CD4-positive, alpha-beta T cell treated with Interleukin-1 beta for 1 hour (primary cell): ENCODE measurements around the gene MRTO4.
"Not testable (repeated sequence)": the region's sequence is repeated elsewhere in the genome, so short reads cannot be mapped to it uniquely, and the experiment has no call there.

Source experiments
- DNase-seq, 2 donors: peaks; one replicate each; pipeline ENCODE4 v3.0.0-alpha.2; 2020 to 2022

Gene MRTO4

DNA sequence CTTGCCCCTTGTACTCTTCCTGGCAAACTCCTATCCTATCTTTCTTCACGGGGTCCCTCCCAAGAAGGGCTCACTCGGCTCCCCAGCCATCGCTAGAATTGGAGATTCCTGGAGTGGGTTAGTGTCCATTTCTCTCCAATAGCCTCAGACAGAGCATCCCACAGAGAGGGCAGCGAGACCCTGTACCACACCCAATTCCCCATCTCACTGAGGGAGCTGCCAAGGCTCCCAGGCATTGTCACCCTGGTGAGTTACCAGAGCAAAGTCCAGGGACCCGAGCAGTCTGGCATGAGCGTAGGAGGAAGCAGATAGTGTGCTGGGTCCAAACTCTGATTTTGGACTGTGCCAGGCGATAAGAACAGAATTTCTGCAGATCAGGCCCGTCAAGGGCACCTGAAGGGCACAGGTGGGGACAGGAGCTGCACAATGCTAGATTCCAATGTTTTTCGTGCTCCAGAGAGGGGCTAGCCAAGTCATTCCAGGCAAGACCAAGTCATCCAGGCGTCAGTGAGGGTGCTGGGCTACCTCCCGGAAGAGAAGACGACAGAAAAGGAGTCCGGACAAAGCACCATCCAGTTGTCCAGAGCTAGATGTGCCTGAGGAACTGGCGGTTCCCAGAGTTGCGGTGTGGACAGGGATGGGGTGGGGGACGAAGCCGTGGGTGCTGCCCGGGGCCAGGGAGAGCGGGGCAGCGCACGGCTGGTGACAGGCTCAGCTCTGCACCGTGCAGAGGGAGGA is 21.7 kb downstream of the MRTO4 start:
- no peak for DNase-seq

DNA sequence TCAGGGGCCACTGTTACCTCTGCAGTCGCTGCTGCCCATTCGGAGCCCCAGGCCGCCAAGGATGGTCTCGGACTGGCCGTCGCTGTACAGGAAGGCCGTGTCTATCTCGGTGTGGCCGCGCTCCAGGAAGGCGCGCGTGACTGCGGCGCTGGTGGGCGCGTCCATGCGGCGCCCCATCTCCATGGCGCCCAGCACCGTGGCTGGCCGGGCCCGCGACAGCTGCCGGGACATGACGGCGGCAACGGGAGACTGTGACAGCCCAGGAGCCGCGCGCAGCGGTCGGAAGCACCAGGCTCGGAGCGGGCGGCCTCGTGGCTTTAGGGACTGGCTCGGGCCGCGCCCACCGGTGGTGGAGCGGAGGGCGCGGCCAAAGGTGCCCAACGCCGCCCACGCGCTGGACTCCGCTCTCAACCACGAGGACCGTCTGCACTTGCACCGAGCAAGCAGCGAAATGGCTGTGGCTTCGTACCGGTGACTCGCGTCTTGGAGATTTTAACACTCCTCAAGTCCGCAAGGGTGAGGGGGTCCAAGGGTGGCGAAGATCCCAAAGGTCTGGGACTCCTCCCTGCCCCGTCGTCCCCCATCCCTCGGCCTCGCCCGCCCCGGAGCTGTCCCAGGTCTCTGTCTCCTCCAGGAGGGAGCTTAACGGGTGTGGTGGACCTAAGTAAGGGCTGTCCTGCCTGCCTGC is 22.4 kb downstream of the MRTO4 start:
- not testable (repeated sequence) for DNase-seq

DNA sequence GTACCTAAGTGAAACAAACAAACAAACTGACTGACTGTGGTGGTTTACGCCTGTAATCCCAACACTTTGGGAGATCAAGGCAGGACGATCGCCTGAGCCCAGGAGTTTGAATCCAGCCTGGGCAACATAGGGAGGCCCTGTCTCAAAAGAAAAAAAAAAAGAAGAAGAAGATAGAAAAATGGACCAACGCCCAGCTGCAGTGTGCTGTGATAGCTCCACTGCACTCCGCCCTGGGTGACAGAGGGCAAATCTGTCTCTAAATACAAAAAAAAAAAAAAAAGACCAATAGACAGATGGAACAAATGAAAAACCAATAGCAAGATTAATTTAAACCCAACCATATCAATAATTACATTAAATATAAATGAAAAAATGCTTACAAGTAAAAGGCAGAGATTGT is 23.0 kb downstream of the MRTO4 start:
- no peak for DNase-seq

DNA sequence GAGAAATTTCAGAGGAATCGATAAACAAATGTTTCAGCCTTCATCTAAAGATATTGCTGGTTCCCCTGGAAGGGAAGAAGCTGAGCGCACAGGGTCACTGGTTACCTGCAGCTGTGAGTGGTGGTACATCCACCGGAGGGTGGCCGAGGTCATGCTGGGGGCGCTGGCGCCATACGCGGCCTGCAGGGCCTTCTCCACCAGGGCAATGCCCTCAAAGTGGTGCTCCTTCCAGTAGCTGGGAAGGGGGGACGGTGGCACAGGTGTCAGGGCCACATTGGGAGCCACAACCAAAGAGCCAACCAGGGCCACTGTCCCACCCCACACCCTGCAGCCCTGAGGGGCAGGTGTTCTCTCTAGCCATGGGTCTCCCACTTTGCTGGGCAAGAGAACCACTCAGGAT is 32.3 kb downstream of the MRTO4 start:
- DNase-seq: no peak

DNA sequence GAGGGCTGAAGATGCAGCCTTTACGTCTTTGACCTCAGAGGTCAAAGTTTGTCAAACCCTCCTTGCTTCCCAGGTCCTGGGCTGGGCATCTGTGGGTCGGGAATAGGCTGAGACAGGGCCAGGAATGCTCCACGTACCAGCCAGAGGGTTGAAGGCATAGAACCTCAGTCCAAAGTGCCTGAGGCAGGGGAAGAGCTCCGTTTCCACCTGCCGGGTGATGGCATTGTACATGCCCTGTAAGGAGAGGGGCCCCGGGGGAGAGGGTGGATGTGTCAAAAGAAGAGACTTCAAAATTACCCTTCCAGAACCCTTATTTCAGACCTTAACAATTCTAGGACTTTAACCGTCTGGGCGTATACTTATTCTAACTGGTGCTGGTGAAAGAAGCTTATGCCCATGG is 33.3 kb downstream of the MRTO4 start:
- no peak for DNase-seq

DNA sequence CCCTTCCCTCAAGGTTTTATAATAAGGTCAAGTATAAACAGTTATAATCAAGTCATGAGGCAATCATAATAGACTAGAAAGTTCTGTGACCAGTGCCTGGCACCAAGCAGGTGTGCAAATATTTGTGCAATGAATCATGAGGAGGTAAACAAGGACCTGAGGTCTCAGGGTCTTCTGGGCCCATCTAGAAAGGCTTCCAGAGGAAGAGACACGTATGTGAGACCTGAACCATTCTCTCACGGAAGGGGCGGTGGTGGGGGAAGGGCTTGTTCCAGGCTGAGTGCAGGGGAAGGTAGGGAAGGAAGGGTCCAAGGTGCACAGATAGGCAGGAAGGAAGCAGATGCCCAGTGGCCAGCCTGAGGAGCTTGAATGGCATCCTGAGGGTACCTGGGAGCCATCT is 33.8 kb downstream of the MRTO4 start:
- DNase-seq: not testable (repeated sequence)

DNA sequence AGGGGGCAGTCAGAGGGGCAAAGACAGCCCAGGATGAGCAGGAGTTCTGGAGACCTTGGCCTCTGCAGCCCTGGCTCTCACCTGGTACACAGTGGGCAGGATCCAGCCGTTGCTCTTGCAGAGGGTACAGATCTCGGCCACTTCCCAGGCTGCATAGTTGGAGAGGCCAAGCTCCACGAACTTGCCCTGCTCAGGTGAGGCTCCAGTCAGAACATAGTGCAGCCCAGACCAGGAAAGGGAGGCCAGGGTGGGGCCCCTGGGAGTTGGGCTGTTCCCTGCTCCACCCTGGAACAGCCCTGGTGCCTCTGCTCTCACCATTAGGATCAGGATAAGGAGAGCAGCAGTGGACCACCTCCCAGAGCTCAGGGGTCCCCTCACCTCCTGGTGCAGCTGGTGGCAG is 34.2 kb downstream of the MRTO4 start:
- DNase-seq: not testable (repeated sequence)

DNA sequence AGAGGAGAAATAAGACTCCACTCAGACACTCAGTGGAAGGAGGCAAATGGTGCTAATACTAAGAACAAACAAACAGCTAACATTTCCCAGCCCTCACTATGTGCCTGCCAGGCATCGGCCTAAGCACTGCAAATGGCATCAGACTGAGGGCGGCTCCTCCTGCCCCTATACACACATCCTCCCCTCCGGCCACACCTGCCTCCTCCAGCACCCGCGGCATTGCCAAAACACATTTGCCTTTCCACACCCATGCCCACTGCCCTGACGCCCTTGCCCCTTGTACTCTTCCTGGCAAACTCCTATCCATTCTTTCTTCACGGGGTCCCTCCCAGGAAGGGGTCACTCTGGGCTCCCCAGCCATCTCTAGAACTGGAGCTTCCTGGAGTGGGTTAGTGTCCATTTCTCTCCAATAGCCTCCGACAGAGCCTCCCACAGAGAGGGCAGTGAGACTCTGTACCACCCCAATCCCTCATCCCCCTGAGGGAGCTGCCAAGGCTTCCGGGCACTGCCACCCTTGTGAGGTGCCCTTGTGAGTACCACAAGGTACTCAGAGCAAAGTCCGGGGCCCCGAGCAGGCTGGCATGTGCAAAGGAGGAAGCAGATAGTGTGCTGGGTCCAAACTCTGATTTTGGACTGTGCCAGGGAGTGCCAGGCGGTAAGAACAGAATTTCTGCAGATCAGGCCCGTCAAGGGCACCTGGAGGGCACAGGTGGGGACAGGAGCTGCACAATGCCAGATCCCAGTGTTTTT is 36.0 kb downstream of the MRTO4 start:
- DNase-seq: no peak

DNA sequence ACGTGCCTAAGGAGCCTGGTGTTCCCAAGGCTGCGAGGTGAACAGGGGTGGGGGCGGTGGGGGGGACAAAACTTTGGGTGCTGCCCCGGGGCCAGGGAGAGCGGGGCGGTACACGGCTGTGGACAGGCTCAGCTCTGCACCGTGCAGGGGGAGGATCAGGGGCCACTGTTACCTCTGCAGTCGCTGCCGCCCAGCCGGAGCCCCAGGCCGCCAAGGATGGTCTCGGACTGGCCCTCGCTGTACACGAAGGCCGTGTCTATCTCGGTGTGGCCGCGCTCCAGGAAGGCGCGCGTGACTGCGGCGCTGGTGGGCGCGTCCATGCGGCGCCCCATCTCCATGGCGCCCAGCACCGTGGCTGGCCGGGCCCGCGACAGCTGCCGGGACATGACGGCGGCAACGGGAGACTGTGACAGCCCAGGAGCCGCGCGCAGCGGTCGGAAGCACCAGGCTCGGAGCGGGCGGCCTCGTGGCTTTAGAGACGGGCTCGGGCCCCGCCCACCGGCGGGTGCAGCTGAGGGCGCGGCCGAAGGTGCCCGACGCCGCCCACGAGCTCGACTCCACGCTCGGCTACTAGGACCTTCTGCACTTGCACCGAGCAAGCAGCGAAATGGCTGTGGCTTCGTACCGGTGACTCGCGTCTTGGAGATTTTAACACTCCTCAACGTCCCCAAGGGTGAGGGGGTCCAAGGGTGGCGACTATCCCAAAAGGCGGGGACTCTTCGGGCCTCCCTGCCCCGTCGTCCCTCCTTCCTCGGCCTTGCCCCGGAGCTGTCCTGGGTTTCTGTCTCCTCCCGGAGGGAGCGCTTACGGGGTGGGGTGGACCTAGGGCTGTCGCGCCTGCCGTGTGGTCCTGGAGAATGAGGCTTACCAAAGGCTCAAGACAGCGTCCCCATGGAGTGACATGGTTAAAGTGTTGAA is 37.0 kb downstream of the MRTO4 start, which contains the start of gene AKR7A3:
TSS of gene AKR7A3 (minus strand) at position 447 of the 918 bp plus-strand sequence. CDS start at position 386, 61 bp downstream.
- DNase-seq: peak; percentile 52 to 54

DNA sequence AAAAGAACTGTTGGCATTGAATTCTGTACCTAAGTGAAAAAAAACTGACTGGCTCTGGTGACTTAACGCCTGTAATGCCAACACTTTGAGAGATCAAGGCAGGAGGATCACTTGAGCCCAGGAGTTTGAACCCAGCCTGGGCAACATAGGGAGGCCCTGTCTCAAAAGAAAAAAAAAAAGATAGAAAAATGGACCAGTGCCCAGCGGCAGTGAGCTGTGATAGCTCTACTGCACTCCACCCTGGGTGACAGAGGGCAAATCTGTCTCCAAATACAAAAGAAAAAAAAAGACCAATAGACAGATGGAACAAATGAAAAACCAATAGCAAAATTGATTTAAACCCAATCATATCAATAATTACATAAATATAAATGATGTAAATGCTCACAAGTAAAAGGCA is 37.6 kb downstream of the MRTO4 start:
- DNase-seq: no peak

DNA sequence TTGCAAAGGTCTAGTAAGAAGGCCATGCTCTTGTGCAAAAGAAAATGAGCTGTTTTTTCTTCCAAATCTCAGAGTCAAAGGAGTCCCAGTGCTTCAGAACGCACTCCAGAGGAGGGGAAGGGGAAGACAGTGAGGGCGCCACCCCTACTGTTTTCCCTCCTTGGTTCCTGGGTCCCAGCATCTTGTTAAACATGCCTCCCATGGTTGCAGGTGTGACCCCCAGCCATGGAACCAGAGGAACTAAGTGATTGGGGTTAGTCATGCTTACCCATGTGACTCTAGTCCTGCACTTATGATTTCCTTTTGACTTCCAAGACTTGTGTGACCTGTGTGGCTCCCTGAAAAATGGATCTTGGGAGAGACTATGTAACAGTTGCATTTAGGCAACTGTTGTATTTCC is 43.0 kb downstream of the MRTO4 start:
- no peak for DNase-seq

DNA sequence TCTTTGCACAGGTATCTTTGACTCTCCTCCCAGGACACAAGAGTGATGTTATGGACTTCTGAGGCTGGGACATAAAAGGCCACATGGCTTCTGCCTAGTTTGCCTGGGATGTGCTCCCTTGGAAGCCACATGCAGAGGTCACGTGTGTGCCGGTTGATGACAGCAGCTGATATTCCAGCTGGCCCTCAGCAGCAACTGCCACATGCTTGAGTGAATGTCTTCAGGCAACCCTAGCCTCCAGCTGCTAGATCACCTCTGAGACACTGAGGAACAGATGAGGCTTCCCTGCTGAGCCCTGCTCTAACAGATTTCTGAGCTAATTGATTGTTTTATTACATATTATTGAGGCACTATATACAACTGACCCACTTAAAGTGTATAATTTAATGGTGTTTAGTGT is 48.6 kb downstream of the MRTO4 start:
- no peak for DNase-seq

DNA sequence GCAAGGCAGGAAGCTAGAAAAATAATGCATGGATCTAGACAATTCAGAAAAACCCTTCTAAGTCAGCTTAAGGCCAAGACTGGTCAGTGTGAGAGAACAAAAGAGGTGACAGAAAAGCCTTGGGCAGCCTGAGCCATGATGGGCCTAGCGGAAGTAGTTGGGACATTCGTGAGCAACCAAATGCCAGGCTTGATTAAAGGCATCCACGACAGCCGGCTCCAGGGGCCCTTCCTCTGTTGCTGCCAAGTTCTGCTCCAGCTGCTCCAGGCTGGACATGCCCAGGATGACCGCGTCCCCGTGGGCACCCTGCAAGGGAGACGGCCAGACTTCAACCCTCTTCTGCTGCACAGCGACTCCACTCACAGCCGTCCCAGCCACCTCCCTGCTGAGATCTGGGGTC is 52.5 kb downstream of the MRTO4 start:
- not testable (repeated sequence) for DNase-seq

DNA sequence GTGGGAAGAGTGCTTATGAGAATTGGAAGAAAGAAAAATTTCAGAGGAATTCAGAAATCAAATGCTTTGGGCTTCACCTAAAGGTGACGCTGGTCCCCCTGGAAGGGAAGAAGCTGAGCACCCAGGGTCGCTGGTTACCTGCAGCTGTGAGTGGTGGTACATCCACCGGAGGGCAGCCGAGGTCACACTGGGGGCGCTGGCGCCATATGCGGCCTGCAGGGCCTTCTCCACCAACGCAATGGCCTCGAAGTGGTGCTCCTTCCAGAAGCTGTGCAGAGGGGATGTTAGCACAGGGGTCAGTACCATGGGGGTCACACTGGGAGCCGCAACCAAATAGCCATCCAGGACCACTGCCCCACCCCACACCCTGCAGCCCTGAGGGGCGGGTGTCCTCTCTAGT is 54.3 kb downstream of the MRTO4 start:
- DNase-seq: no peak

DNA sequence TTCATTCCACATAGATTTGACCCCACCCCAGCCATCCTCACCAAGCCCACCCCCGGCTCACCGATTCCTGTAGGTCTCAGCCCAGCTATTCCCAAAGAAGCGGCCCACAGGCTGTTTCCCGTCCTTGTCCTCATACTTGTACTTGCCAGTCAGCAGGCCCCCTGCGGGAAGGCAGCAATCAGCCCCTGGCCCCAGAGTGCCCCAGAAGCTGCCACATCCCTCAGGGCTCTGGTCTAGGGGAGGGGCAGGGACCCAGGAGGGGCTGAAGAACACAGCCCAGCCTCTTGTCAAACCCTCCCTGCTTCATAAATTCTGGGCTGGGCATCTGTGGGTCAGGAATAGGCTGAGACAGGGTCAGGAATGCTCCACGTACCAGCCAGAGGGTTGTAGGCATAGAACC is 55.3 kb downstream of the MRTO4 start:
- no peak for DNase-seq

DNA sequence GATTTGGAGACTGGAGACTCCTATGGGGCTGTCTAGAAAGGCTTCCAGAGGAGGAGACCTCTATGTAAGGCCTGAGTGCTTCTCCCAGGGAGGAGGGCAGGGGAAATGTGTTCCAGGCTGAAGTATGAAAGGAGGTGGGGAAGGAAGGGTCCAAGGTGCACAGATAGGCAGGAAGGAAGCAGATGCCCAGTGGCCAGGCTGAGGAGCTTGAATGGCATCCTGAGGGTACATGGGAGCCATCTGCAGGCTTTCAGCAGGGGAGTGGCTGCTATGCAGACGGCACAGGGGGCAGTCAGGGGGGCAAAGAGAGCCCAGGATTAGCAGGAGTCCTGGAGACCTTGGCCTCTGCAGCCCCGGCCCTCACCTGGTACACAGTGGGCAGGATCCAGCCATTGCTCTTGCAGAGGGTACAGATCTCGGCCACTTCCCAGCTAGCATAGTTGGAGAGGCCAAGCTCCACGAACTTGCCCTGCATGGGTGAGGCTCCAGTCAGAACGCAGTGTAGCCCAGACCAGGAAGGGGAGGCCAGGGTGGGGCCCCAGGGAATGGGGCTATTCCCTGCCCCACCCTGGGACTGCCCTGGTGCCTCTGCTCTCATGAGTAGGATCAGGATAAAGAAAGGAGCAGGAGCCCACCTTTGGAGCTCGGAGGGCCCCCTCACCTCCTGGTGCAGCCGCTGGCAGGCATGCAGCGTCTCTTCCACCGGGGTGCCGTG is 56.3 kb downstream of the MRTO4 start:
- no peak for DNase-seq

DNA sequence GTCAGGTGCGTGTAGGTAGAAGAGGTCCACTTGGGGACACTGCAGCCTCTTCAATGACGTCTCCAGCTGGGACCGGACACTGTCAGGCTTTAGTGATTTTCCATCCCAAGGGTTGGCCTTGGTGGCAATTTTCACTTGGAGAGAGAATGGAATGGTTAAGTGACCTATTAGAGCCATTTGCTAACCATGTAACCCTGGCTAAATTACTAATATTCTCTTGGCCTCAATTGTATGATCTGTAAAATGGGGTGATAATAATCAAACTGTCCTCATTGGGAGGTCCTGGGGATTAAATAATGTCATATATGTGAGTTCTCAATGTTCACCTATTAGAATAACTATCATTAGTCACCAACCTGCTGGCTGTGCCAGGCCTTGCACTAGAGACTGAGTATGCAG is 56.9 kb downstream of the MRTO4 start:
- no peak for DNase-seq

DNA sequence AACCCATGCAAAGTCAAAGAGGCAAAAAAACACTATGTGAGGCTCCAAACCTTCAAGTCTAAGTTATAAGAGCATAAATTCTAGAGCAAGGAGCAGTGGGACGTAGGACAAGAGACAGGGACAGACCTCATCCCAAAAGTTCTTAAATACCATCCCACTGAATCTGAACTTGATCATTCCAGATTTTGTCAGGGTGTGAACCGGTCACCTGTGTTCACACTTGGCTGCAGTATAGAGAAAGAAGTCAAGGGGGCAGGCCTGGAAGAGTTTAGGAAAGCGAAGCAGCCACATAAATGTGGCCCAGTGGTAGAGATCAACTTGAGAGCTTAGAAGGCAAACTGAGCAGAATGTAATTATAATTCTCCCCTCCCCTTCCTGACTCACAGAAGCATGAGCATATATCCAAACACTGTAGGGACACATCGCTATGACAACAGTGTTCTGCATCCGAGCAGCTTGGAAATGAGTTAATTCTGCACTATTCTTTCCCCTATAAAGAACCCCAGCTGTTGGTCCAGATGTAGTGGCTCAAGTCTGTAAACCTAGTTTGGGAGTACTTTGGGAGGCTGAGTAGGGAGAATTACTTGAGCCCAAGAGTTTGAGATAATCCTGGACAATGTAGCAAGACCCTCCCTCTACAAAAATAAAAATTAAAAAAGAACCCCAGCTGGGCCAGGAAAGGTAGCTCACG is 57.7 kb downstream of the MRTO4 start:
- no peak for DNase-seq
